ENCODE data around the gene OR12D2. TPM values are rescaled to one million over a fixed set of nuclear protein-coding genes. Genes with fewer than 3 reads are reported as not detected.

Gene OR12D2
- total RNA-seq = not detected in 2 replicates

GRCh38 chr6:29395331-29395730 lies at the start of gene OR12D2:
OR12D2 (plus strand) TSS chr6:29395631; CDS start chr6:29396700, 1,069 bp downstream.

GRCh38 chr6:29368765-29369164 lies 26.7 kb upstream of the OR12D2 start, which contains the start of gene OR5V1:
OR5V1 (minus strand) TSS chr6:29368865; CDS start chr6:29356195, 12,670 bp downstream.

GRCh38 chr6:29375191-29375590 lies 20.2 kb upstream of the OR12D2 start, which contains the start of gene OR12D3:
OR12D3 (minus strand) TSS chr6:29375291; CDS start chr6:29375287, 4 bp downstream.

GRCh38 chr6:29414588-29414987 lies 19.2 kb downstream of the OR12D2 start, which contains the start of gene OR12D1:
OR12D1 (plus strand) TSS chr6:29414928.

GRCh38 chr6:29439006-29439405 lies 43.6 kb downstream of the OR12D2 start, which contains the start of gene OR10C1:
OR10C1 (plus strand) TSS chr6:29439306; CDS start chr6:29440016, 710 bp downstream.

Other genes starting within 250 kb of the OR12D2 start
- gene OR2J2, start 224.7 kb upstream of the OR12D2 start, total RNA-seq = not detected in 2 replicates
- not detected in 2 replicates for gene OR14J1, start 93.9 kb upstream of the OR12D2 start, total RNA-seq
- not detected in 2 replicates for gene OR5V1, start 26.8 kb upstream of the OR12D2 start, total RNA-seq
- gene OR12D3, start 20.3 kb upstream of the OR12D2 start, total RNA-seq = not detected in 2 replicates
- not detected in 2 replicates for gene OR12D1, start 19.3 kb downstream of the OR12D2 start, total RNA-seq
- not detected in 2 replicates for gene OR10C1, start 43.7 kb downstream of the OR12D2 start, total RNA-seq
- gene OR11A1, start 61.4 kb downstream of the OR12D2 start, total RNA-seq = not detected in 2 replicates
- gene OR2H1, start 61.5 kb downstream of the OR12D2 start, total RNA-seq = not detected in 2 replicates
- gene MAS1L, start 92.3 kb downstream of the OR12D2 start, total RNA-seq = not detected in 2 replicates
- gene UBD, start 164.1 kb downstream of the OR12D2 start, total RNA-seq = not detected in 2 replicates
- gene OR2H2, start 189.5 kb downstream of the OR12D2 start, total RNA-seq = not detected in 2 replicates
- 4.4 and 4.8 TPM in 2 replicates for gene GABBR1, start 237.6 kb downstream of the OR12D2 start, total RNA-seq